ENCODE results near the gene MOAP1. TPM values are rescaled to one million over a fixed set of nuclear protein-coding genes. Genes with fewer than 3 reads are reported as not detected.
A peak's percentile ranks its signal among the peaks of the same experiment; 100 is the strongest.
"Not testable (repeated sequence)": the region's sequence is repeated elsewhere in the genome, so short reads cannot be mapped to it uniquely, and the experiment has no call there.

MOAP1 gene
- polyA plus RNA-seq, 1 of the 3 experiments (the other 2 are of a cell fraction): 25.0 TPM

GRCh38 chr14:93184391-93185348 lies at the start of gene MOAP1, which contains the start of gene LYSET (continued):
- TF ChIP-seq RCOR1 (IDR thresholded peaks at IDR 0.05; ENCODE audit: low read length) (no peak), EZH2phosphoT487 (IDR thresholded peaks at IDR 0.05; ENCODE audit: borderline replicate concordance, low read depth) (no peak), CTCF (IDR thresholded peaks at IDR 0.05) (peak; percentile 31), POLR2AphosphoS5 (IDR thresholded peaks at IDR 0.05; ENCODE audit: low read depth, low read length) (peak; percentile 71), FOXJ3 (CRISPR knock-in tag; IDR thresholded peaks at IDR 0.05) (no peak), GABPA (IDR thresholded peaks at IDR 0.05; ENCODE audit: low read depth) (peak; percentile 80), SIN3A (IDR thresholded peaks at IDR 0.05; ENCODE audit: borderline replicate concordance, low read depth, low read length) (peak; percentile 43; the same call in 1 of the 2 replicates), MXI1 (IDR thresholded peaks at IDR 0.05; ENCODE audit: low read depth, low read length) (peak; percentile 67), USF2 (IDR thresholded peaks at IDR 0.05; ENCODE audit: borderline replicate concordance, low read depth, low read length) (no peak), YY1 (IDR thresholded peaks at IDR 0.05; ENCODE audit: low read depth) (no peak), TCF12 (IDR thresholded peaks at IDR 0.05) (0 out of 2 replicates have a peak, but pooled peaks have one; percentile 5)

GRCh38 chr14:93233078-93233477 lies 48.4 kb upstream of the MOAP1 start:
- H3K36me3 ChIP-seq (replicated peaks in 1 of 2; ENCODE audit: control insufficient read depth in 1 of 2, insufficient read depth in 2 of 2, low read length in 1 of 2); H2AFZ ChIP-seq (ENCODE audit: low read depth); H3K27ac ChIP-seq (ENCODE audit: low read depth in 2 of 2, low read length in 1 of 2); H4K20me1 ChIP-seq (ENCODE audit: insufficient read depth); H3K9me3 ChIP-seq; DNase-seq; H3K27me3 ChIP-seq (ENCODE audit: insufficient read depth); POLR2A ChIA-PET; H3K4me2 ChIP-seq; H3K9ac ChIP-seq; H3K79me2 ChIP-seq (ENCODE audit: insufficient read depth); H3F3A ChIP-seq (replicated peaks; ENCODE audit: insufficient read depth); H3K4me3 ChIP-seq (ENCODE audit: low read depth in 2 of 2, low read length in 1 of 2); H3K9me2 ChIP-seq: not testable (repeated sequence)
- 90% methylated on average over 5 of the region's 5 CpGs for WGBS (ENCODE audit: low lambda C conversion rate)
- CTCF ChIA-PET: interaction anchor here (1.2 to 1.5 kb wide), 2 partner anchors 28 to 311 kb away, joined by 3 to 5 read pairs; no protein-coding TSS in a partner anchor
- H3K4me1 ChIP-seq (ENCODE audit: control insufficient read depth in 1 of 2, insufficient read depth in 2 of 2, low read depth in 1 of 2, low read length in 1 of 2): peaks cover 0 to 12% of the 10 kb centered on the region in 2 experiments; a peak in 1 of 4 replicates

Data from SK-N-SH (cell line).